GM12874 (cell line): ENCODE results near the gene DHX8.

ENCODE experiments used
- TF ChIP-seq, protein P1 (sequence below): IDR thresholded peaks from 2 replicates; pipeline ENCODE4 v1.5.1; 2011; ENCODE audit warnings: low read depth, mild to moderate bottlenecking, control low read depth, low read length, moderate library complexity; ENCODE audit not compliant: insufficient read depth

The DHX8 gene

GRCh38 chr17:43483674-43484551 is at the start of gene DHX8:
Gene DHX8, plus strand, starts transcription at chr17:43483975. Its CDS starts 63 bp downstream, at chr17:43484038.
- TF ChIP-seq, protein P1, sequence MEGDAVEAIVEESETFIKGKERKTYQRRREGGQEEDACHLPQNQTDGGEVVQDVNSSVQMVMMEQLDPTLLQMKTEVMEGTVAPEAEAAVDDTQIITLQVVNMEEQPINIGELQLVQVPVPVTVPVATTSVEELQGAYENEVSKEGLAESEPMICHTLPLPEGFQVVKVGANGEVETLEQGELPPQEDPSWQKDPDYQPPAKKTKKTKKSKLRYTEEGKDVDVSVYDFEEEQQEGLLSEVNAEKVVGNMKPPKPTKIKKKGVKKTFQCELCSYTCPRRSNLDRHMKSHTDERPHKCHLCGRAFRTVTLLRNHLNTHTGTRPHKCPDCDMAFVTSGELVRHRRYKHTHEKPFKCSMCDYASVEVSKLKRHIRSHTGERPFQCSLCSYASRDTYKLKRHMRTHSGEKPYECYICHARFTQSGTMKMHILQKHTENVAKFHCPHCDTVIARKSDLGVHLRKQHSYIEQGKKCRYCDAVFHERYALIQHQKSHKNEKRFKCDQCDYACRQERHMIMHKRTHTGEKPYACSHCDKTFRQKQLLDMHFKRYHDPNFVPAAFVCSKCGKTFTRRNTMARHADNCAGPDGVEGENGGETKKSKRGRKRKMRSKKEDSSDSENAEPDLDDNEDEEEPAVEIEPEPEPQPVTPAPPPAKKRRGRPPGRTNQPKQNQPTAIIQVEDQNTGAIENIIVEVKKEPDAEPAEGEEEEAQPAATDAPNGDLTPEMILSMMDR: peak; percentile 100

- TF ChIP-seq, protein P1: no peak
Observed at GRCh38 chr17:43434902-43435319, 48.9 kb upstream of the DHX8 start.

DNA sequence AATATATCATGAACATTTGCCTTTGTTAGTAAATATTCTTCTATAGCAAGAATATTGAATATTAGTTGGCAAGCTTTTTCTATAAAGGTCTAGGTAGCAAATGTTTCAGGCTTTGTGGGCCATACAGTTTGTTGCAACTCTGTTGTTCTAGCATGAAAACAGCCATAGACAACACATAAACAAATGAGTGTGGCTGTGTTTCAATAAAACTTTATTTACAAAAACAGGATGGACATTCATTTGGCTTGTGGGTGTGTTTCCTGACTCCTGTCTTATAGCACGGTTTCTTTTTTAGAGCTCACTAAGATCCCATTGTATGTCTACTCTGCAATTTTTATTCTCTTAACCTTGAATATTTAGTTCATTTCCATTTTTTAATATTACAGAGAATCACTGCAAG is 46.0 kb upstream of the DHX8 start:
- TF ChIP-seq, protein P1: no peak

- TF ChIP-seq, protein P1: no peak
Observed at GRCh38 chr17:43438626-43439025, 45.1 kb upstream of the DHX8 start.

DNA sequence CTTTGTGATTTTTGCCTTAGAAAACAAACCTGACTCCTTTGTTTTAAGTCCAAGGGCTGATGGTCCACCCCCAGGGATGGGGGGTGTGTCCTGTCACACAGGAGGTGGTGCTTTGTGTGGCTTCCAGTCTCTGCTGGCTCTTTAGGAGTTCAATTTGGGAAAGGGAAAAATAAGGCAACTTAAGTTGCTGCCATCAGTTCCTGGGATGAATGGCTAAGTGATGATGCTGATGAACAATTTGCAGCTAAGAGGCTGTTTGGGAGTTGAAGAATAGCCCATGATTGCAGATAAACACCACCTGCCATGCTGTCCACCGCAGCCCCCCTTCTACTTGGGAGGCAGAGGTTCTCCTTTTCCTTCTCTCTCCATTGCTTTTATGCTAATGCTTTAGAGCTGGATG is 44.7 kb upstream of the DHX8 start:
- TF ChIP-seq, protein P1: no peak

- TF ChIP-seq, protein P1: no peak
Observed at GRCh38 chr17:43442711-43443110, 41.1 kb upstream of the DHX8 start.

GRCh38 chr17:43443381-43443780 is 40.4 kb upstream of the DHX8 start:
- TF ChIP-seq, protein P1: no peak
